Measurements from ENCODE around the gene SPG11.

DNA sequence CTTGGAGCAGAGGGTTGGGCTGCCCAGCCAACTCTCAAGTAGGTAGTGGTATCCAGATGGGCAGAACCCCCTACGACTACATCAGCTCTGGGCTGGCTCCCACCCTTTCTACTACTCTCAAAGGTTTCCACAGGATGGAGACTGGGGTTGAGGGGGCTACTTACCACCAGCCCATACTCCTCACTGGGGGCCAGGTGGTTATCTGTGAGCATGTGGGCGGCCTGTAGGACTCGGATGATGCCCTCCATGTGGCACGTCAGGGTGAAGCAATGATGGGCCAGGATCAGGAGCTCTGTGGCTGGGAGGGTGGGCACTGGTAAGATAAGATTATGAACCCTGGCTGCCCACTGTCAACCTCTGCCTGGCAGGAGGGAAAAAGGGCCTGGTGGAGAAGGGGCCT is 93.1 kb downstream of the SPG11 start:
- TF ChIP-seq EZH2 (IDR thresholded peaks at IDR 0.05; ENCODE audit: insufficient read depth, poor library complexity, severe bottlenecking) = no peak
- TF ChIP-seq EZH2phosphoT487 (IDR thresholded peaks at IDR 0.05; ENCODE audit: insufficient read depth, low read depth) = no peak

Measured in GM23248 (cell line).